Osteoblast (primary cell): ENCODE measurements around the gene KRTAP10-6. TPM values are rescaled to one million over a fixed set of nuclear protein-coding genes. Genes with fewer than 3 reads are reported as not detected.

Source experiments
- DNase-seq: peaks from one replicate; pipeline ENCODE4 v3.0.0; 2011; ENCODE audit warnings: low spot score, mixed read lengths; ENCODE audit not compliant: insufficient read length; ENCODE audit errors: missing footprints
- H2AFZ ChIP-seq: 2 replicates; pipeline ENCODE4 v1.6.0; 2011; ENCODE audit warnings: mild to moderate bottlenecking, low read length
- H3K27ac ChIP-seq: 2 replicates; pipeline ENCODE4 v1.5.1; 2011; ENCODE audit warnings: mild to moderate bottlenecking, low read depth, low read length, moderate library complexity
- H3K27me3 ChIP-seq: 2 replicates; pipeline ENCODE4 v1.6.0; 2012; ENCODE audit warnings: mild to moderate bottlenecking, control low read depth, inconsistent platforms, low read length, moderate library complexity; ENCODE audit not compliant: insufficient read depth
- H3K36me3 ChIP-seq: 2 replicates; pipeline ENCODE4 v1.5.1; 2011; ENCODE audit warnings: mild to moderate bottlenecking, low read length, control low read depth, moderate library complexity; ENCODE audit not compliant: insufficient read depth
- H3K4me1 ChIP-seq: 2 replicates; pipeline ENCODE4 v1.5.1; 2011; ENCODE audit warnings: mild to moderate bottlenecking, low read length, control low read depth, moderate library complexity; ENCODE audit not compliant: insufficient read depth
- H3K4me2 ChIP-seq: 2 replicates; pipeline ENCODE4 v1.6.0; 2011; ENCODE audit warnings: mild to moderate bottlenecking, low read length; ENCODE audit not compliant: insufficient read depth
- H3K4me3 ChIP-seq: fragments of 200-600 bp; sonication (generic); 3 replicates; pipeline ENCODE4 v1.5.1; 2012; ENCODE audit warnings: mild to moderate bottlenecking, low read length, inconsistent platforms; ENCODE audit not compliant: insufficient read depth
- H3K79me2 ChIP-seq: 2 replicates; pipeline ENCODE4 v1.6.0; 2012; ENCODE audit warnings: mild to moderate bottlenecking, low read length, control low read depth, inconsistent platforms; ENCODE audit not compliant: insufficient read depth
- H3K9me3 ChIP-seq: 2 replicates; pipeline ENCODE4 v1.5.1; 2011; ENCODE audit warnings: low read depth, low read length, control low read depth
- H4K20me1 ChIP-seq: 2 replicates; pipeline ENCODE4 v1.6.0; 2012; ENCODE audit warnings: mild to moderate bottlenecking, low read length, control low read depth; ENCODE audit not compliant: insufficient read depth
- CTCF ChIP-seq: IDR thresholded peaks from 2 replicates; pipeline ENCODE4 v1.5.1; 2011; ENCODE audit warnings: mild to moderate bottlenecking, low read depth, low read length, moderate library complexity; ENCODE audit errors: extremely low read depth
- total RNA-seq: library from RNA; depleted of rRNA; stranded (reverse); fragments of >200 nt; gene quantifications from 2 replicates; pipeline ENCODE4 v1.2.3, GENCODE V29; 2012

Gene KRTAP10-6
- total RNA-seq, 1 donor = not detected

GRCh38 chr21:44557491-44558328 lies 34.6 kb downstream of the KRTAP10-6 start:
- no peaks in the 10 kb centered on the region for H3K9me3 ChIP-seq
- no peaks in the 10 kb centered on the region for H4K20me1 ChIP-seq
- no peak overlapping the region for H2AFZ ChIP-seq
- H3K79me2 ChIP-seq = no peaks in the 10 kb centered on the region
- no peak overlapping the region for H3K4me3 ChIP-seq
- no peak overlapping the region for H3K4me2 ChIP-seq
- peaks cover 9% of the 10 kb centered on the region for H3K27me3 ChIP-seq
- H3K27ac ChIP-seq = no peak overlapping the region
- no peak for DNase-seq
- no peaks in the 10 kb centered on the region for H3K36me3 ChIP-seq
- TF ChIP-seq CTCF = no peak
- no peaks in the 10 kb centered on the region for H3K4me1 ChIP-seq

GRCh38 chr21:44556879-44557278 lies 35.4 kb downstream of the KRTAP10-6 start:
- H4K20me1 ChIP-seq = no peaks in the 10 kb centered on the region
- H3K27ac ChIP-seq = no peak overlapping the region
- no peak for TF ChIP-seq CTCF
- H2AFZ ChIP-seq = no peak overlapping the region
- H3K4me2 ChIP-seq = no peak overlapping the region
- no peaks in the 10 kb centered on the region for H3K79me2 ChIP-seq
- no peak overlapping the region for H3K4me3 ChIP-seq
- H3K27me3 ChIP-seq = peaks cover 9% of the 10 kb centered on the region
- no peaks in the 10 kb centered on the region for H3K36me3 ChIP-seq
- DNase-seq = no peak
- H3K9me3 ChIP-seq = no peaks in the 10 kb centered on the region
- no peaks in the 10 kb centered on the region for H3K4me1 ChIP-seq

- Histone ChIP-seq H3K27ac (no peak overlapping the region), H3K4me1 (no peaks in the 10 kb centered on the region), H2AFZ (no peak overlapping the region), H4K20me1 (no peaks in the 10 kb centered on the region), H3K36me3 (no peaks in the 10 kb centered on the region), H3K79me2 (no peaks in the 10 kb centered on the region), H3K4me3 (no peak overlapping the region), H3K4me2 (no peak overlapping the region), H3K27me3 (peaks cover 9% of the 10 kb centered on the region), H3K9me3 (no peaks in the 10 kb centered on the region)
- TF ChIP-seq CTCF = no peak
- DNase-seq = no peak
Observed at GRCh38 chr21:44555200-44555875, 37.0 kb downstream of the KRTAP10-6 start.

- H3K27ac ChIP-seq = no peak overlapping the region
- no peaks in the 10 kb centered on the region for H3K36me3 ChIP-seq
- no peaks in the 10 kb centered on the region for H4K20me1 ChIP-seq
- H3K27me3 ChIP-seq = peaks cover 8% of the 10 kb centered on the region
- no peaks in the 10 kb centered on the region for H3K9me3 ChIP-seq
- peak; percentile 11 for DNase-seq
- H3K79me2 ChIP-seq = no peaks in the 10 kb centered on the region
- H3K4me3 ChIP-seq = no peak overlapping the region
- no peaks in the 10 kb centered on the region for H3K4me1 ChIP-seq
- no peak for TF ChIP-seq CTCF
- no peak overlapping the region for H3K4me2 ChIP-seq
- no peak overlapping the region for H2AFZ ChIP-seq
Observed at GRCh38 chr21:44552681-44553080, 39.6 kb downstream of the KRTAP10-6 start.
